GM12865 (cell line): ENCODE results near the gene ENPP7.

Source experiments
- DNase-seq: peaks from one replicate; pipeline ENCODE4 v3.0.0; 2010; ENCODE audit warnings: low read depth
- H3K4me3 ChIP-seq: 2 replicates; pipeline ENCODE4 v1.5.1; 2011; ENCODE audit warnings: mild to moderate bottlenecking, low read depth, low read length, control low read depth
- TF ChIP-seq, protein P1 (sequence below): IDR thresholded peaks from 2 replicates; pipeline ENCODE4 v1.5.1; 2011; ENCODE audit warnings: low read length, control low read depth, low read depth, inconsistent platforms; ENCODE audit not compliant: insufficient read depth; ENCODE audit errors: missing control alignments

Gene ENPP7

DNA sequence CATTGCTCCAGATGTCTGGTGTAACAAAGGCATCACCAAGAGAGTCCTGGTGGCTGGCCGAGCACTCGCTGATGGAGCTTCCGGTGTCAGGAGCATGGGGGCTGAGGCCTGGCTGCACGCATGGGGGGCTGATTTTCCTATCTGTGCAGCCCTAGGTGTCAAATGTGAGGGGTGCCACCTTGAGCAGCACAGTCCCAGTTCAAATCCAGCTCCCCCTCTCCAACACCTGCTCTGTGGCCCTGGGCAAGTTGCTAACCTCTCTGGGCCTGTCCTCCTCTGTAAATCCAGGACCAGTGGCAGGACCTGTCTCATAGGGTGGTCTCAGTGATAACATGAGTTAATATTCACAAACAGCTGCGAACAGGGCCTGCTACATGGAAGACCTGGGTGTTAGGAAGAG, 12.9 kb downstream of the ENPP7 start:
- TF ChIP-seq, protein P1, sequence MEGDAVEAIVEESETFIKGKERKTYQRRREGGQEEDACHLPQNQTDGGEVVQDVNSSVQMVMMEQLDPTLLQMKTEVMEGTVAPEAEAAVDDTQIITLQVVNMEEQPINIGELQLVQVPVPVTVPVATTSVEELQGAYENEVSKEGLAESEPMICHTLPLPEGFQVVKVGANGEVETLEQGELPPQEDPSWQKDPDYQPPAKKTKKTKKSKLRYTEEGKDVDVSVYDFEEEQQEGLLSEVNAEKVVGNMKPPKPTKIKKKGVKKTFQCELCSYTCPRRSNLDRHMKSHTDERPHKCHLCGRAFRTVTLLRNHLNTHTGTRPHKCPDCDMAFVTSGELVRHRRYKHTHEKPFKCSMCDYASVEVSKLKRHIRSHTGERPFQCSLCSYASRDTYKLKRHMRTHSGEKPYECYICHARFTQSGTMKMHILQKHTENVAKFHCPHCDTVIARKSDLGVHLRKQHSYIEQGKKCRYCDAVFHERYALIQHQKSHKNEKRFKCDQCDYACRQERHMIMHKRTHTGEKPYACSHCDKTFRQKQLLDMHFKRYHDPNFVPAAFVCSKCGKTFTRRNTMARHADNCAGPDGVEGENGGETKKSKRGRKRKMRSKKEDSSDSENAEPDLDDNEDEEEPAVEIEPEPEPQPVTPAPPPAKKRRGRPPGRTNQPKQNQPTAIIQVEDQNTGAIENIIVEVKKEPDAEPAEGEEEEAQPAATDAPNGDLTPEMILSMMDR = no peak

DNA sequence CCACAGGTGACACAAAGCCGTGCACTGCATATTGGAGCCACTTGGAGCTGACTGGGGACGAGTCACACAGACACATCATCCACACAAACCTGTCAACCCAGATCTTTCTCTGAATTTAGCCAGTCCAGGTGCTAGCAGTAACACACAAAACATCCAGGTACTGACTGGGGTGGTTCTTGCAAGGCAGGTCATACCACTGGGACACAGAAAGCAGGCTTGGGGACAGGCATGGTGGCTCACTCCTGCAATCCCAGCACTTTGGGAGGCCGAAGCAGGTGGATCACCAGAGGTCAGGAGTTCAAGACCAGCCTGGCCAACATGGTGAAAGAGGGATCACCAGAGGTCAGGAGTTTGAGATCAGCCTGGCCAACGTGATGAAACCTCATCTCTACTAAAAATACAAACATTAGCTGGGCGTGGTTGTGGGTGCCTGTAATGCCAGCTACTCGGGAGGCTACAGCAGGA, 14.9 kb downstream of the ENPP7 start:
- TF ChIP-seq, protein P1 = no peak
- no peak overlapping the region for H3K4me3 ChIP-seq
- DNase-seq = no peak

More for the DNA sequence above, 12.9 kb downstream of the ENPP7 start:
- DNase-seq = no peak
- H3K4me3 ChIP-seq = no peak overlapping the region

GRCh38 chr17:79746889-79747507, 16.3 kb downstream of the ENPP7 start:
- no peak for DNase-seq
- TF ChIP-seq, protein P1 = no peak
- H3K4me3 ChIP-seq = no peak overlapping the region

GRCh38 chr17:79747508-79748294, 17.0 kb downstream of the ENPP7 start:
- no peak overlapping the region for H3K4me3 ChIP-seq
- DNase-seq = no peak
- TF ChIP-seq, protein P1 = no peak

- no peak for DNase-seq
- no peak overlapping the region for H3K4me3 ChIP-seq
Measured at GRCh38 chr17:79748295-79749099, 17.8 kb downstream of the ENPP7 start.

GRCh38 chr17:79749156-79749815, 18.5 kb downstream of the ENPP7 start:
- TF ChIP-seq, protein P1 = no peak
- no peak for DNase-seq
- no peak overlapping the region for H3K4me3 ChIP-seq

More at GRCh38 chr17:79748295-79749099, 17.8 kb downstream of the ENPP7 start:
- TF ChIP-seq, protein P1 = no peak
